Astrocyte of the hippocampus (primary cell): ENCODE results near the gene ANKRA2.

Experiments used
- DNase-seq: peaks from one replicate; pipeline ENCODE4 v3.0.0; 2011; ENCODE audit warnings: low read depth, low spot score

ANKRA2 gene

DNA sequence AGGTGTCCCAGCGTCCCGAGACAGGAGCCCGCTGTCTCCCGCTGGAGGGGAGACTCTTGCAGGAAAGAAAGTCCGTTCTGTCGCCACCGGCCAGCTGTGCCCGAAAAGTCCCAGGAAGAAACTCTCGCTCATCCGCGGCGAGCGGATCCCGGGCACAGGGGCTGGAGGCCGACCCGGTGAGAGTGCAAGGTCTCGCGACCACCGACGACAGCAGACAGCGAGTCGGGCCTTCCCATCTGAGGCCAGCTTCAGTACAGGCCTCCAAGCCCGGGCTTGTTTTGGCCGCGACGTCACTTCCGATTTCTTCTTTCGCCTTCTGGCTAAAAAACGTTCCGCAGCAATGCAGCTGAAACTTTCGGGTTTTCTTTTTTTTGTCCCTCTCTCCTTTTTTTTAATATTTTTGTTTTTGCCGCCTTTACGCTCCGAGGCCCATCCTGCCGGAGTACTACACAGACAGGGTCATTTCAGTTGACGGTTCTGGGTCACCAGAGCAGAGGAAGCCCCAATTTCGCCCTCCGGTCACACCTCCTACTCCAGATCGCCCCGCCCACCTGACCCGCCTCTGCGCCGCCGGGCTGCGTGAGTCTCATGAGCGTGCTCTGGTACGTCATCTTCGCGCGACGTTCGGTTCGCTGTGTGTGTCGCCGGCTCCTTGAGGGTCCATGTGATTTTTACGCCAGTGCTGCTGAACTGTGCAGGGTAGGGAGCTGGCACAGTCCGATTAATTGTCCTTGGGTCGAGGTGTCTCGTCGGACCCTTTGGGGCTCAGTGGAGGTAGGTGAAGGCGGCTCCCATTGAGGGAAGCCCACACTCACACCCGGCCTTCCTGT lies at the start of gene ANKRA2, which contains the start of gene UTP15:
Gene ANKRA2, minus strand, starts transcription at position 501 of the 830 bp plus-strand sequence. CDS start 2,758 bp downstream, outside the sequence.
Gene UTP15, plus strand, starts transcription at position 605 of the 830 bp plus-strand sequence. CDS start 1,602 bp downstream, outside the sequence.
- DNase-seq = peak; percentile 100

- no peak for DNase-seq
Measured at GRCh38 chr5:73615085-73615484, 49.6 kb upstream of the ANKRA2 start.

- DNase-seq = no peak
Measured at GRCh38 chr5:73612799-73613198, 47.4 kb upstream of the ANKRA2 start.

DNA sequence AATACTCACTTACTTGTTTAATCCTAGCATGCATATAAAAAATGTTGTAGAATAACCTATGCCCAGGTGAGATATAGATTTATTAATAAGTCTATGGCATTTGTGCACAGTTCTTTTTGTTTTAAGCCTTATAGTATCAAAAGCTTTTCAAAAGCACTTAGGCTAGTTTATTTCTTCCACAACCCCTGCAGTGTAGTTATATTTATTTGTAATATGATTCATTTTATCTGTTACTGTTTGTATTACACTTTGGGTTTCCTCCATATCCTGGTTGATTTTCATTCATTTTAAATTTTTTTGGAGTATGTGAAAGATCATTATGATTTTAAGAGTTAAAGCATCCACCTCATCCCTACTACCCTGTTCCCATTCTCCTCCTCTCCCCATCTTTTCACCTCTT lies 41.8 kb upstream of the ANKRA2 start:
- DNase-seq = no peak

GRCh38 chr5:73606206-73606753 lies 40.8 kb upstream of the ANKRA2 start:
- DNase-seq = peak; percentile 26

DNA sequence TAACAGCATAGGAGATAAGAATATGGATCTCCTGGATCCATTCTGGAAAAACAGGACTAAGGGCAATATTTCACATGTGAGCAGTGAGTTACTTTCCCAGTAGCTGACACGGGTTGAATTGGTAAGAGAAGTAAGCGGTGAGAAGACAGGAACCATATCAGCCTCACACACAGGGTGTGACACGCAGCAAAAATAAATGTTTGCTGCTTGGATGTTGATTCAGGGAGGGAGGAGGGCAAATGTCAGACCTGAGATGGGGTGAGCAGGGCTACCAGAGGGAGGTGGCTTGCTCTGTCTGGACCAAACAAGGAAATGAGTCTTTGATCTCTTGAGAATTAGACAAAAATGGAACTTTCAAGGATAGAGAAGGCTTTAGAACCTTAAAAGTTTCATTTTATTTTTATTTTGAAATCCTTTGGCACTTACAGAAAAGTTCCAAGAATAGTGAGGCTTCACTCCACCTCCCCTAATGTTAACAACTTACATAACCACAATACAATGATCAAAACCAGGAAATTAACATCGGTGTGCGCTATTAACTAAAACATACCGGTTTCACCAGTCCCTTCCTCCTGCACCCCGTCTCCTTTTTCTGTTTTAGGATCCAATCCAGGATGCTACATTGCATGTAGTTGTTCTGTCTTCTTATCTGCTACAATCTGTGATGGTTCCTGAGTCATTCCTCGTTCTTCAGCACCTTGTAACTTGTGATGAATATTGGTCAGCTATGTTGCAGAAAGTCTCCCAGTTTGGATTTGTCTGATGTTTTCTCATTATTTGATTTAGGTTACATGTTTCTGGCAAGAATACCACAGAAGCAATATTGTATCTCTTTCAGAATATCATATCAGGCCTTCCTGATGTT lies 40.0 kb upstream of the ANKRA2 start:
- peak; percentile 14 for DNase-seq

GRCh38 chr5:73603998-73604397 lies 38.6 kb upstream of the ANKRA2 start:
- DNase-seq = no peak

- no peak for DNase-seq
Measured at GRCh38 chr5:73599380-73599779, 33.9 kb upstream of the ANKRA2 start.

GRCh38 chr5:73596705-73597328 lies 31.4 kb upstream of the ANKRA2 start:
- peak; percentile 32 for DNase-seq

DNA sequence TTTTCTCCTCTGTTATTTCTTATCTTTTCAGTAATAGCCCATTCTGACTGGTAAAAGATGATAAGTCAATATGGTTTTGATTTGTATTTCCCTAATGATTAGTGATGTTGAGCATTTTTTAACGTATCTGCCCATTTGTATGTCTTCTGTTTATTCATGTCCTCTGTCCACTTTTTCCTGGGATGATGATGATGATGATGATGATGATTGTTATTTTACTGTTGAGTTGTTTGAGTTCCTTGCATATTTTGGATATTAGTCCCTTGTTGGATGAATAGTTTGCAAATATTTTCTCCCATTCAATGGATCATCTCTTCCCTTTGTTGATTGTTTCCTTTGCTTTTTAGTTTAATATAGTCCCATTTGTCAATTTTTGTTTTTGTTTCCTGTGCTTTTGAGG lies 27.1 kb upstream of the ANKRA2 start:
- DNase-seq = no peak

GRCh38 chr5:73591698-73592501 lies 26.5 kb upstream of the ANKRA2 start:
- peak; percentile 47 for DNase-seq

DNA sequence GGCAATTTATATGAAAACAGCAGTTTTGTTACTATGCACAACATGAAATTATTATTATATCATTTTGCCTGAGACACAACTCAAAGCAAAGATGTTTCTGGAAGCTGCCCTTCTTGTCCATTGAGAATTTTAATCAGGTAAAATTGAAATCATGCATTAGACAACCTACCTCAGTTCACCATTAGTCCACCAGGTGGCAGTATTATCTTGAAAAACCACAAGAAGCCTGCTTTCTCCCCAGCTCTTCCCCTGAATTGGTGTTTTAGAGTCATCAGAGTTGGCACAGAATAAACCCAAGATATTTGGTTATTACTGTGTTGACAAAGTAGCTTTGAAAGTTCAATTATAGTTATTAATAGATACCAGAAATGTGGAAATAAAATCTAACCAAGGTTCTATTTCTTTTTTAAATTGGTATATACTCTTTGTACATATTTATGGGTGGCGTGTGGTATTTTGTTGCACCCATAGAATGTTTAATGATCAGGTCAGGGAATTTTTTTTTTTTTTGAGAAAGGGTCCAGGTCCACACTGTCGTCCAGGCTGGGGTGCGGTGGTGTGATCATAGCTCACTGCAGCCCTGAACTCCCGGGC lies 25.8 kb upstream of the ANKRA2 start:
- peak; percentile 90 for DNase-seq

GRCh38 chr5:73587923-73588322 lies 22.5 kb upstream of the ANKRA2 start:
- no peak for DNase-seq

DNA sequence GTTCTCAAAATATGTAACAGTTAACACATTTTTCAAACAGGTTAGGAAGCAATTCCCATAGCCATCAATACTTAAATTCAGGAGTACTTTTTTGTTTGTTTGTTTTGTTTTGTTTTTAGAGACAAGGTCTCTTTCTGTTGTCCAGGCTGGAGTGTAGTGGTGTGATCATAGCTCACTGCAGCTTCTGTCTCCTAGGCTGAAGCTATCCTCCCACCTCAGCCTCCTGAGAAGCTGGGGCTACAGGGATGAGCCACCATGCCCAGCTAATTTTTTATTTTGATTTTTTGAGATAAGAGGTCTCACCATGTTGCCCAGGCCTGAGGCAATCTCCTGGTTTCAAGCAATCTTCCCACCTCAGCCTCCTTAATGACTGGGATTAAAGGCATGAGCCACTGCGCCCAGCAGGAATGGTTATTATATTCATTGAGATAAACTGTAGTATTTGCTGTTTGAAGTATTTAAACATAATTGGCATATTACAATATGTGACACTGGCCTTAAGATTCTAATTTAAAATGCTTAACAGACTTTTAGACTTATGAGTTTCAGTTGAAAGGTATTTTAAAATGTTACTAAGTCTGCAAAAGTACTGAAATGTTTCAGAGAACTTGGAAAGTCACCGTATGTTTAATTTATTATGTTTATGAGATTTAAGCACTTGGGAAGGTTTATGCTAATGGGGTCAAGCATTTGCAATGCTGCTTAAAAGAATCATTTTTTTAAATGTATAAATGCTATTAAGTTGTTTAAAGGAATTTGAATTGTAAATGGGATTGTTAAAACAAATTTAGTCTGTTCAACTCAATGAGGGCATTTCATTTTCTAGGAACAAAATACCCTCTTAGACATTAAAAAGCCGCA lies 17.1 kb upstream of the ANKRA2 start:
- no peak for DNase-seq

- no peak for DNase-seq
Measured at GRCh38 chr5:73565969-73566547, 619 bp upstream of the ANKRA2 start.

DNA sequence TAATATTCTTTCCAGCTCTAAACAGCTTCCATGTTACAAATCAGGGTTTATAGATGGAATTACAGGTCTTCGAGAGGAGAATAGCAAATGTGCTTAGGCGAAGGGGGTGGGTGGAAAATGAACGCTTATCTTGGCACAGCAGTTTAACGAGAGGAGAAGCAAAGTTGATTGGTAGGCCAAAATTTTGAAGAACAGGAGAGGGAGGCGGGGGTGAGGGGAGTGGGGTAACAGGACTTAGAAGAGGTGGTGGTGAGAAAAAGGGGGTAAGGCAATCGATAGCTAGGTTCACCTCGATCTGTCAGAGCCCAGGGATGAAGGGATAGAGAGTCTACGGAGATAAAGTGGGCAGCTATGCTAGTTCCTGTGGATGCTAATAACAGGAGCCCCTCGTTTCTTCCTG lies 764 bp downstream of the ANKRA2 start:
- peak; percentile 18 for DNase-seq

DNA sequence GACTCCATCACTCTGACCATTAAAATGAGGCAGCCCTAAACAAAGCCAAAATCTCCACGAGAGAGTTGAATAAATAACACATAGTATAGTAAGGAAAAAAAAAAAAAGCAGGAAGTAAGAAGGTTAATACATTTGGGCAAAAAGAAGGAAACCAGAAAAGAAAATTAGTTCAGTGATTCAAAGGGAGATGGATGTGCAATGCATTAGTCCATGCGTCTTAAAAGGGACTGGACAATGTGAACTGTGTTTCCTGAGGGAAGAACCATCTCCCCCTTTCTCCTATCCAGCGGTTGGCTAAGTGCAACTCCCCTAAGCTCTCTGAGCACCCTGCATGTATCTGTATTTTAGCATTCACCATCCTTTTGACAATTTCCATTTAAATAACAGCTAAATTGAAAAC lies 1.4 kb downstream of the ANKRA2 start:
- peak; percentile 8 for DNase-seq

DNA sequence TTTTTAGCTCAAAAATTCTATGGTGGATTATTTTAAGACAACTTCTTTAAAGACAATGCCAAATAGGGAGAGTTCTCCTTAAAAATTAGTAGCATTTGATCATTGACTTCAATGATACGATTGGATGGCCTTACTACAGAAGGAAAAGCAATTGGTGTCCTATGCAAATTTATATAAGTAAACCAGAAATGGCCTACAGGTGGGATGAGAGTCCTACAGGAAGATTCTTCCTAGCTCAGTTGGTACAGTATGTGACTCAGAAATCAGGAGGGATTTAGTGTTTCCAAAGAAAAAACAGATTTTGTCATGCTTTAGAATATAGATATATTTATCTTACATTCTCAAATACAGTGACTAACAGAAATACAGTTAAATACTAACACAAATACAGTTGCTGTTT lies 6.5 kb downstream of the ANKRA2 start:
- no peak for DNase-seq

DNA sequence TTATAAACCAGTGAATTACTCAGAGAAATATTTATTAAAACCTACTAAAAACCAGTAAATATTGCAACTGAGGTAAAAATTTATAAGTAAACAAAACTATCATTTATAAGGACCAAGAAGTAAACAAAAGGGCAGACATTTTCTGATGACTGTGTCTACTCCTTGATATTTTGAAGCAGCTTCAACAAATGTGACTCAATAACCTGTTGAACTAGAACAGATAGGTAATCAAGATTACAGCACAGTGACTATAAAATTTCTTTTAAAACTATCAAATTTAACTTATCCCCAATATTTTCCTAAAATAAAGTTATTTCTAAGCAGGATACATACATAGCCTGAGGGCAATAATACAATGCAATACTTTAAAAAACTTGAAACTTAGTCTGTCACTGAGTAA lies 12.8 kb downstream of the ANKRA2 start:
- no peak for DNase-seq
